ENCODE data around the gene EPAS1.

GRCh38 chr2:46325182-46325928 is 28.1 kb downstream of the EPAS1 start:
- no peak for TF ChIP-seq ZBTB33 (IDR thresholded peaks at IDR 0.05)
- TF ChIP-seq TAF1 (conservative IDR thresholded peaks at IDR 0.05), result no peak
- TF ChIP-seq CTCF (IDR thresholded peaks at IDR 0.05; ENCODE audit: low read depth, low read length, missing input control), result no peak

Measured in liver (tissue), 3 donors.